HAP-1 (cell line): ENCODE measurements around the gene PLEKHB2.
"Not testable (repeated sequence)": the region's sequence is repeated elsewhere in the genome, so short reads cannot be mapped to it uniquely, and the experiment has no call there.

Experiments
- DNase-seq, 2 experiments: peaks; one replicate each; pipeline ENCODE4 v3.0.0-alpha.2; 2016 to 2020; ENCODE audit warnings: low spot score in 2 of 2
- H3K27me3 ChIP-seq: fragments of 250-450 bp; sonication (Bioruptor Pico); 2 replicates; pipeline ENCODE4 v1.5.1; 2020; ENCODE audit warnings: low read depth, mild to moderate bottlenecking, moderate library complexity
- H3K36me3 ChIP-seq: fragments of 250-450 bp; sonication (Bioruptor Pico); replicated peaks from 2 replicates; pipeline ENCODE4 v1.5.1; 2020; ENCODE audit warnings: mild to moderate bottlenecking
- H3K4me1 ChIP-seq: fragments of 250-450 bp; sonication (Bioruptor Pico); 2 replicates; pipeline ENCODE4 v1.5.1; 2020; ENCODE audit warnings: mild to moderate bottlenecking
- H3K4me3 ChIP-seq: fragments of 250-450 bp; sonication (Bioruptor Pico); 2 replicates; pipeline ENCODE4 v1.5.1; 2020; ENCODE audit warnings: mild to moderate bottlenecking, moderate library complexity
- H3K9me3 ChIP-seq: fragments of 250-450 bp; sonication (Bioruptor Pico); 2 replicates; pipeline ENCODE4 v1.5.1; 2020; ENCODE audit warnings: mild to moderate bottlenecking, moderate library complexity
- in situ Hi-C: fragments of 300-500 bp; cut with MboI; formaldehyde crosslinking; loops from 3 replicates; pipeline ENCODE4 v1.14.3; 2020; ENCODE audit warnings: low sequenced_read_pairs, inconsistent platforms, mixed read lengths

The PLEKHB2 gene

DNA sequence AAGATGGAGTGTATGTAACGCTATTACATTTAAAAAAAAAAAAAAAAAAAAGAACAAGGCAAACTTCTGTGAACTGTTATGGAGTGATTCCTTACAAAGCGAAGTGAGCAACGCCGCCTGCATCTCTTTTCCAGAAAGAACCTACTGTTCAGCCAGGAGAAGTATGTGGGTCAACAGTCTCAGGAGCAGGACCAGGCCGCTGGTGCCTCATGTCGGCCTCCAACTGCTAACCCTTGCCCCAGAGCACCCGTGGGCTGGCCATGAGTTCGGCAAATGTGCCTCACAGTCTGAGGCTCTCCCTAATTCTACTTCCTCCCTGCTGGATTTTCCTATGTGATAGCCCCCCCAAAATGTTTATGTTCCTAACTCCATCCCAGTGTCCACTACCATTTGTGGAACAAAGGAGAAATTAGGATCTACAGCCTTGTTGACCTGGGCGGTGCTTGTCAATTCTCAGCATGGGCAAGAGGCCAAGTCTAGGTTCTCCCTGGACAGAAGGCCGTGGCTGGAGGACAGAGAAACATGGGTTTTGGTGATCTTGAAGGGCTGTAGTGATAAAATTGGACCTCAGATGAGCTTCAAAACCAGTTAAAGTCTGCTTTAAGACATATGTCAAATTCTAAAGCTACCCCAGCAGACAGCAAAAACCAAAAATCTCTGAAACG, 27.8 kb upstream of the PLEKHB2 start:
- no peak for DNase-seq
- peaks cover 89% of the 10 kb centered on the region for H3K36me3 ChIP-seq
- in situ Hi-C loops, result loop anchor here (25.0 kb wide), 1 partner anchor 890 kb away; the partner anchor contains the start of genes MZT2B, SMPD4 and TUBA3E

DNA sequence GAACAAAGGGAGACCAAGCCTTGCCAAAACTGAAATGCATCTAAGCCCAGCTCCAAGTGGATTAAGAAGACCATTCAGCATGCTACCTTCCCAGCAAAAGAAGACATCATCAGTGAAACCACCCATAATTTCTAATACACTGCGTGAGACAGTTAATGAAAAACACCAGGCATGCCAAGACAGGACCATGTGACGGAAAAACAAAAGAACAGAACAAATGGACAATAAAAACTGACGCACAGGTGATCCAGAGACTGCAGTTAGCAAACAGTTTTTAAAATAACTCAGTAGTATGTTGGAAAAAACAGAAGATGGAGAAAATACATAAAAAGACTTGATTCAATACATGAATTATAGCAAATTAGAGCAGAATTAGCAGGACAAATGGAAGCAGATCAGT, 27.2 kb upstream of the PLEKHB2 start:
- Histone ChIP-seq H3K9me3 (no peaks in the 10 kb centered on the region), H3K4me1 (no peaks in the 10 kb centered on the region), H3K4me3 (no peak overlapping the region), H3K36me3 (peaks cover 89% of the 10 kb centered on the region), H3K27me3 (no peaks in the 10 kb centered on the region)
- no peak for DNase-seq
- in situ Hi-C loops, result loop anchor here (25.0 kb wide), 1 partner anchor 891 kb away; the partner anchor contains the start of genes MZT2B, SMPD4 and TUBA3E

More for the DNA sequence above, 27.8 kb upstream of the PLEKHB2 start:
- no peaks in the 10 kb centered on the region for H3K27me3 ChIP-seq
- H3K4me3 ChIP-seq, result no peak overlapping the region
- no peaks in the 10 kb centered on the region for H3K9me3 ChIP-seq
- no peaks in the 10 kb centered on the region for H3K4me1 ChIP-seq

DNA sequence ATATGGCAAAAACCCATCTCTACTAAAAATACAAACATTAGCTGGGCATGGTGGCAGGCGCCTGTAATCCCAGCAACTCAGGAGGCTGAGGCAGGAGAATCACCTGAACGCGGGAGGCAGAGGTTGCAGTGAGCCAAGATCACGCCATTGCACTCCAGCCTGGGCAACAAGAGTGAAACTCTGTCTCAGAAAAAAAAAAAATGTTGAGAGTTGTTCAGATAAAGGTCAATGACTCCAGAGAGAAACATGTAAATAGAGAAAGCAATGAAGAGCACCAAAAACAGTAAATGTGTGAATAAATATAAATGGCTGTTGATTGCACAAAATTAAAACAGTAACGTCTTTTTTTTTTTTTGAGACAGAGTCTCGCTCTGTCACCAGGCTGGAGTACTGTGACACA, 25.2 kb upstream of the PLEKHB2 start:
- in situ Hi-C loops, result loop anchor here (25.0 kb wide), 1 partner anchor 893 kb away; the partner anchor contains the start of genes MZT2B, SMPD4 and TUBA3E
- H3K4me3 ChIP-seq, H3K4me1 ChIP-seq, DNase-seq, H3K27me3 ChIP-seq, H3K9me3 ChIP-seq: not testable (repeated sequence)
- H3K36me3 ChIP-seq, result peaks cover 75% of the 10 kb centered on the region

DNA sequence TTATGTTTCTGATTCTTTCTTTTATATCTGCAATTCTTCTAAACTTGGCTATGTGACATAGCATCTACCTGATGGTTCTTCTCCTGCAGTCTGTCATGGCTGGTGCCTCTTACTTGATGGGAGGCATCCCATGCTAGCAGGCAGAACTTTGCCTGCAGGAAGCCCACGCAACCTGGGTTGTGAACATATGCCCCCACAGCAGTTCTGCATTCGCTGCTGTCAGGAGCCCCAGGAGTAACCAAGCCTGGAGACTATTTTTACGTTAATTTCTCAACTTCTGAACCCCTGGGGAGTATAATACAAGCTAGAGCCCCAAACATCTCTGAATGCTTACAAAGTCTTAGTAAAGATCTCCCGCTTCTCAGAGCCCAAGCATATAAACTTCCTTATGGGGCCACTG, 23.9 kb upstream of the PLEKHB2 start:
- Histone ChIP-seq H3K36me3 (peaks cover 78% of the 10 kb centered on the region), H3K4me3 (no peak overlapping the region), H3K9me3 (no peaks in the 10 kb centered on the region), H3K4me1 (no peaks in the 10 kb centered on the region), H3K27me3 (no peaks in the 10 kb centered on the region)
- DNase-seq, result no peak
- in situ Hi-C loops, result loop anchor here (25.0 kb wide), 1 partner anchor 894 kb away; the partner anchor contains the start of genes MZT2B, SMPD4 and TUBA3E

DNA sequence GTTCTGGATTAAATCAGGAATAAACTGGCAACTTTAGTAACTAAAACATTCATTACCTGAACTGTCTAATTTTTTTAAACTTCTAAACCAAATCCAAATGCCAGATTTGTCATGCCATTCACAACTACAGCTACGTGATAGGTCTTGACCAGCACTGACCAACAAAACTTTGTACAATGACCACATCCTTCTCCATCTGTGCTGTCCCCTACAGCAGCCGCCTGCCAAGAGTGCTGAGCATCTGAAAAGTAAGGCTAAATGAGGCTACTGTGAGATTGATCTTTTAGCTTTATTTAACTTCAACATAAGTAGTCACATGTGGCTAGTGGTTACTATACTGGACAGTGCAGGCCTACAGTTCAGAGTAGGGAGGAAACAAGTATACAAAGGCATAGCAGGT, 19.5 kb upstream of the PLEKHB2 start:
- H3K9me3 ChIP-seq, result no peaks in the 10 kb centered on the region
- in situ Hi-C loops, result loop anchor here (25.0 kb wide), 1 partner anchor 898 kb away; the partner anchor contains the start of genes MZT2B, SMPD4 and TUBA3E
- no peak overlapping the region for H3K4me3 ChIP-seq
- no peaks in the 10 kb centered on the region for H3K27me3 ChIP-seq
- H3K4me1 ChIP-seq, result no peaks in the 10 kb centered on the region
- H3K36me3 ChIP-seq, result peaks cover 74% of the 10 kb centered on the region
- DNase-seq, result no peak

DNA sequence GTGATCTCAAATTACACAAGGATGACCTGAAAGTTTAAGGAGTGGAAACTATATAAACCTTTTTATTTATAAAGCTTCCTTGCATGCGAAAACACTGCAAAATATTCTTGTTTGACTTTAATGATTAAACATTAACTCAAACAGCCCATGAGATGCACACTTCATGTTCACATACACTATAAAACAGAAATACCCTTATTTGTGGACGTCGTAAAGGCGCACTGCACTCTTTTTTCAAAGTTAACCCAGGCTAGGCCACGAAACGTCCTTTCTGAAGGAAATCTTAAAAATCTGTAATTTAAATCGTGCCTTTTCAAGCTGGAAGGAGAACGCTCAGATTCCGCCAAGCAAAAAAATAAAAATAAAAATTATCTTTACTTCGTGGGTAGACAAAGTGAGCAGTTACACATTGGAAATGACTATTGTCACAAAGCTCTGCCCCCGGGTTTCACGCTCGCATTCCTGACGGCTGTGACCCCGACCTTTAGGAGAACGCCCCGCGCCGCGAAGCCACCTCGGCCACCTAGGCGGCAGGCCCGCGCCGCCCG, 12.6 kb upstream of the PLEKHB2 start:
- no peak for DNase-seq
- no peaks in the 10 kb centered on the region for H3K9me3 ChIP-seq
- in situ Hi-C loops, result loop anchor here (25.0 kb wide), 1 partner anchor 905 kb away; the partner anchor contains the start of genes MZT2B, SMPD4 and TUBA3E
- peaks cover 30% of the 10 kb centered on the region for H3K36me3 ChIP-seq
- peak overlapping the region; percentile 89 for H3K4me3 ChIP-seq
- no peaks in the 10 kb centered on the region for H3K27me3 ChIP-seq
- H3K4me1 ChIP-seq, result peaks cover 12% of the 10 kb centered on the region

DNA sequence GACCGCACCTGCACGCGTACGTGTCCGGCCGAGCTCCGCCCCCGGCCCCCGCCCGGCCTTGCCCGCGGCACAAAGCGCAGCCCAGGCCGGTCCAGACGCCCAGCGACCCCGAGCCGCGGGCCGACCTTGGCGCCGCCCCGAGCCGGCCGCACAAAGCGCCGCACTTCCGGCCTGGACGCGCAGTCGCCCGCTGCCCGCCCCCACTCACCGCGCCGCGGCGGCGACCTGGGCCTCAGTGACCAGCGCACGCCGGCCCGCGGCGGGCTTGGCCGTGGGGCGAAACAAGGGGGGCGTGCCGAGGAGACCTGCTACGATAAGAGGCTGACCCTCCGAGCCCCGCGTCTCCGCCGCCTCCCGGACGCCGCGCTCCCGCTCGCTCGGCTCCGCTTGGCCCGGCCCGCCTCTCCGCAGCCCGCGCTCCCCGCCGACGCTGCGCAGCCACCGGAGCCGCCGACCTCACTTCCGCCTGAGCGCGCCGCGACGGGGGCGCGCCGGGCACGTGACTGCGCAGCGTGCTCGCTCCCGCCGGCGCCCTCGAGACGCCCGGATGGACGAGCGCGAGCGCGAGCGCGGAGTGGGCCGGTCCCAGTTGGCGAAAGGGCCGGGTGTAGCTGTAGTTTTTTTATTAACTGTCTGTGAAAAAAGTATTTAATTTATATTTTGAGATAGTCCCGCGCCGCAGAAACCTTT, 12.0 kb upstream of the PLEKHB2 start, which contains the start of gene FAM168B:
Gene FAM168B (minus strand): TSS at position 455 of the 690 bp plus-strand sequence. CDS start 10,814 bp downstream, outside the sequence.
- H3K9me3 ChIP-seq, result no peaks in the 10 kb centered on the region
- H3K36me3 ChIP-seq, result peaks cover 23% of the 10 kb centered on the region
- in situ Hi-C loops, result loop anchor here (25.0 kb wide), 1 partner anchor 906 kb away; the partner anchor contains the start of genes MZT2B, SMPD4 and TUBA3E

DNA sequence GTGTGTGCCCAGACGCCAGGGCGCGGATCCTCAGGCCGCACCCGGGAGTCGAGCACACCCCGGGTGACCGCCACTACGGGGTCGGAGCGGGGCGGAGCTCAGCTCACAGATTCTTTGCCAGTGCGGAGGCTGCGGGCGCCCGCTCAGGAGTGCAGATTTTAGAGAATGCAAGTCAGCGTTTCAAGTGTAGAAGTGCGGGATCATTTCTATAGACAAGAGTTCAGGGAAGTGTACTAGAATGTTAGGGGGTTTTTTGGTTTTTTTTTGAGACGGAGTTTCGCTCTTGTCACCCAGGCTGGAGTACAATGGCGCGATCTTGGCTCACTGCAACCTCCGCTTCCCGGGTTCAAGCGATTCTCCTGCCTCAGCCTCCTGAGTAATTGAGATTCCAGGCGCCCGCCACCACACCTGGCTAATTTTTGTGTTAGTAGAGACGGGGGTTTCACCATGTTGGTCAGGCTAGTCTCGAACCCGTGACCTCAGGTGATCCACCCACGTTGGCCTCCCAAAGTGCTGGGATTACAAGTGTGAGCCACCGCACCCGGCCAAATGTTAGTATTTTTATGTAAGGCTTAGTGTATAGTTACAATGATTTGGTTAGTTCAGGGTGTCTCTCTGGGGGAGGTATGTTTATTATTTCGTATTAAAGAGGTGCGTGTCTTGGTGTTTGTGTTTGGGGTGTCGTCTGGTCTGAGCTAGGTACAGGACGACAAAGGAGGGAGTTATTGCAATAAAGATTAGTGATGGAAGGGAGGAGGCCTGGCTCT, 11.3 kb upstream of the PLEKHB2 start:
- peak in 1 of 2 experiments; percentile 79 for DNase-seq
- Histone ChIP-seq H3K27me3 (no peaks in the 10 kb centered on the region), H3K4me1 (peaks cover 12% of the 10 kb centered on the region), H3K4me3 (peak overlapping the region; percentile 89), H3K36me3 (peaks cover 16% of the 10 kb centered on the region), H3K9me3 (no peaks in the 10 kb centered on the region)
- in situ Hi-C loops, result loop anchor here (25.0 kb wide), 1 partner anchor 907 kb away; the partner anchor contains the start of genes MZT2B, SMPD4 and TUBA3E

More for the DNA sequence above, 12.0 kb upstream of the PLEKHB2 start, which contains the start of gene FAM168B:
- Histone ChIP-seq H3K4me3 (peak within 1 kb of the TSS; percentile 89), H3K27me3 (no peaks in the 10 kb centered on the region), H3K4me1 (peaks cover 12% of the 10 kb centered on the region)
- DNase-seq, result peak; percentile 77 to 88

DNA sequence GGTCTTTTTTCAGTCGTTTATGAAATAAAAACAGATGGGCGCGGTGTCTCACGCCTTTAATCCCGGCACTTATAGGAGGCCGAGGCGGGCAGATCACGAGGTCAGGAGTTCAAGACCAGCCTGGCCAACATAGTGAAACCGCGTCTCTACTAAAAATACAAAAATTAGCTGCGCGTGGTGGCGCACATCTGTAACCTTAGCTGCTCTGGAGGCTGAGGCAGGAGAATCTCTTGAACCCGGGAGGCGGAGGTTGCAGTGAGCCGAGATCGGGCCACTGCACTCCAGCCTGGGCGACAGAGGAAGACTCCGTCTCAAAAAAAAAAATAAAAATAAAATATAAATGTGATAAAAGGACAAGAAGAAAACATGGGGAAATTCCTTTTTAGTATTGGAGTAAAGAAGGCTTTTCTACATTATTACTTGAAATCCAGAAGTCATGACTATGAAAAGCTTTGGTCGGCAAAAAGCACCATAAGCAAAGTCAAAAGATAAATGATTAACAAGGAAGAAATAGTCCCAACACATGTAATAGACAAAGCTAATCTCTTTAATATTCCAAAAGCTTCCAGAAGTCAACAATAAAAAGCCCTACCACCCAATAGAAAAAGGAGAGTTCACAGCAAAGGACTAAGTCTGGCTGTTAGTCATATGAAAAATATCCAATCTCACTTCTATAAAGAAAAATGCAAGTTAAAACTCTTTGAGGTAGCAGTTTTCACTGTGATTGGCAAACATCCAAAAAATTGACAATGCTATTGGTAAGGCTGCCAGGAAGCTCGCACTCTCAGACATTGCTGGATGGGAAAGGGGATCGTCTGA, 10.5 kb upstream of the PLEKHB2 start:
- in situ Hi-C loops, result loop anchor here (25.0 kb wide), 1 partner anchor 907 kb away; the partner anchor contains the start of genes MZT2B, SMPD4 and TUBA3E
- no peak for DNase-seq
- H3K4me3 ChIP-seq, result peak overlapping the region; percentile 89
- H3K27me3 ChIP-seq, result no peaks in the 10 kb centered on the region
- peaks cover 11% of the 10 kb centered on the region for H3K36me3 ChIP-seq
- peaks cover 12% of the 10 kb centered on the region for H3K4me1 ChIP-seq
- H3K9me3 ChIP-seq, result no peaks in the 10 kb centered on the region

DNA sequence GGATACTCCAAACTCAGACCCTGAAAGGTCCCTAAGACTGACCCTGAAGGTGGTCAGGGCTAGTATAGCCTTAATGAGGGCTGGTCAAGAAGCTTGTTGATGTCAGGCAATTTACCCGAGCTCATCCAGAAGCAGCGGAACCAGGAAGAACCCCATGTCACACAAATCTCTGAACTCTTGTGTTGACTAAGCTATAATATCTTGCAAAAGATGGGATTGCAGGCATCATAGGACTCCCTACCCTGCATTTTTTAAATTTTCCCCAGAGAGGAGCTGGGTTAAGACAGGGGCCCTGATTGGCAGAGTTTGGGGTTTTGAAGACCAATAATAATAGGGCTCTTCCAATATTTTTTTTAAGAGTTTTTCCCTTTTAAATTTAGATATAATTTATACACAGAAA, 2.0 kb upstream of the PLEKHB2 start:
- Histone ChIP-seq H3K4me1 (peaks cover 24% of the 10 kb centered on the region), H3K27me3 (no peaks in the 10 kb centered on the region), H3K4me3 (no peak overlapping the region), H3K9me3 (no peaks in the 10 kb centered on the region), H3K36me3 (no peaks in the 10 kb centered on the region; the same call in 1 of the 2 replicates)
- in situ Hi-C loops, result loop anchor here (25.0 kb wide), 1 partner anchor 741 kb away; the partner anchor contains the start of gene PTPN18
- DNase-seq, result no peak

DNA sequence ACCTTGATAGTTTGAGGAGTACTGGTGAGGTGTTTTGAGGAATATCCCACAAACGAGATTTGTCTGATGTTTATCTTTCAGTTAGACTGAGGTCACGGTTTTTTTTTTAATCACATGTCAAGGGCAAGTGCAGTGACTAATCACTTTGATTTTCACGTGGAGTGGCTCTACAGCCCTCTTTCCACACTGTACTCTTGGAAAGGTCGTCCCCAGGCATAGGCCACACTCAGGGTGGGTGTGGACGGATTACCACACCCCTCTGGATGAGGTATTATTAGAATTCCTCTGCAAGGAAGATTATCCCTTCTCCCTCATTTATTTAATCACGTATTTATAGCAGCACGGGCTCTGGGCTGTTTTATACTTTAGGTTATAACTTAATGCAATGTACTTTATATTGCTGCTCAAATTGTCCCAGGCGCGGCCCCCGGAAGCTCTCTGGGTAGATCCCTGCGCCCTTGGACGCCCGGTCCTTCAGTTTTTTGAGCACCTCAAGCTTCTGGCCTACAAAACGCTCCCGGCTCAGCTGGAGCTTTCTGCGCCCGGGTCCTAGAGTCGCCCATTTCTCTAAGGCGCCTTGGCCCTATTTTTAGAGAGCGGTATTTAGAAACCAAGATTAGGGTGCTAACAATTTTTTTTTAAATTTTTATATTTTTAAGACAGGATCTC, 515 bp upstream of the PLEKHB2 start:
- Histone ChIP-seq H3K9me3 (no peaks in the 10 kb centered on the region), H3K36me3 (peaks cover 2% of the 10 kb centered on the region; the same call in 1 of the 2 replicates), H3K4me1 (peaks cover 24% of the 10 kb centered on the region), H3K27me3 (no peaks in the 10 kb centered on the region), H3K4me3 (peak overlapping the region; percentile 95)
- in situ Hi-C loops, result loop anchor here (25.0 kb wide), 1 partner anchor 742 kb away; the partner anchor contains the start of gene PTPN18
- peak; percentile 68 to 78 for DNase-seq
